Activated CD4-positive, alpha-beta T cell treated with anti-CD3 and anti-CD28 coated beads, Interleukin-2, amount 50 U/mL, for 1 hour (primary cell): Measurements from ENCODE around the gene JAZF1.

ENCODE experiments used
- DNase-seq: peaks from one replicate; pipeline ENCODE4 v3.0.0-alpha.2; 2020

Gene JAZF1

GRCh38 chr7:27788437-27788836 is 392.2 kb downstream of the JAZF1 start:
- DNase-seq = no peak

GRCh38 chr7:27784399-27785053 is 396.1 kb downstream of the JAZF1 start:
- no peak for DNase-seq

GRCh38 chr7:27782849-27783248 is 397.7 kb downstream of the JAZF1 start:
- DNase-seq = no peak

GRCh38 chr7:27781188-27781587 is 399.4 kb downstream of the JAZF1 start:
- DNase-seq = no peak
